Vagina (tissue), 2 donors: ENCODE measurements around the gene CEP85. TPM values are rescaled to one million over a fixed set of nuclear protein-coding genes. Genes with fewer than 3 reads are reported as not detected.

Experiments
- DNase-seq, 2 donors: peaks; one replicate each; pipeline ENCODE4 v3.0.0-alpha.2; 2017; ENCODE audit errors: extremely low spot score in 2 of 2
- H3K27ac ChIP-seq: fragments of 200-600 bp; sonication (generic); one replicate; pipeline ENCODE4 v1.5.1; 2019
- H3K27me3 ChIP-seq: fragments of 200-600 bp; sonication (generic); one replicate; pipeline ENCODE4 v1.5.1; 2019
- H3K36me3 ChIP-seq, 2 donors: fragments of 200-600 bp; sonication (generic); one replicate each; pipeline ENCODE4 v1.5.1; 2017 to 2019
- H3K4me1 ChIP-seq: fragments of 200-600 bp; sonication (generic); one replicate; pipeline ENCODE4 v1.5.1; 2019
- H3K4me3 ChIP-seq, 2 donors: fragments of 200-600 bp; sonication (generic); 1 replicate in 1 of 2; 2 replicates in 1 of 2; pipeline ENCODE4 v1.5.1; 2016 to 2019
- H3K9me3 ChIP-seq: fragments of 200-600 bp; sonication (generic); one replicate; pipeline ENCODE4 v1.5.1; 2019
- POLR2A ChIP-seq, 2 donors: fragments of 450-650 bp; IDR thresholded peaks; one replicate each; pipeline ENCODE4 v1.6.1; 2017; ENCODE audit warnings: antibody characterized with exemption in 2 of 2, mild to moderate bottlenecking in 2 of 2, moderate library complexity in 2 of 2
- POLR2AphosphoS5 ChIP-seq, 2 donors: sonication (generic); formaldehyde crosslinking; IDR thresholded peaks; one replicate each; pipeline ENCODE4 v1.9.0; 2017; ENCODE audit warnings: antibody characterized with exemption in 2 of 2, mild to moderate bottlenecking in 2 of 2, low read depth in 1 of 2; ENCODE audit not compliant: insufficient read depth in 1 of 2
- intact Hi-C: fragments of 100-400 bp; cut with DNase I; formaldehyde crosslinking; loops from one replicate; pipeline ENCODE4 v1.15.1; 2023
- total RNA-seq: library from RNA; depleted of rRNA; stranded (reverse); fragments of >200 nt; gene quantifications from one replicate; pipeline ENCODE4 v1.2.3, GENCODE V29; 2016
- TF ChIP-seq, protein P1 (sequence below), 3 experiments: fragments of 450-650 bp in 2 of 3; fragments of 200-600 bp in 1 of 3; sonication (generic) in 1 of 3; IDR thresholded peaks; one replicate each; pipeline ENCODE4 v1.5.1; 2017 to 2019; ENCODE audit warnings: antibody characterized with exemption in 3 of 3, mild to moderate bottlenecking in 2 of 3, moderate library complexity in 2 of 3

Gene CEP85
- total RNA-seq, 1 donor from 2014 or later: 9.1 TPM

DNA sequence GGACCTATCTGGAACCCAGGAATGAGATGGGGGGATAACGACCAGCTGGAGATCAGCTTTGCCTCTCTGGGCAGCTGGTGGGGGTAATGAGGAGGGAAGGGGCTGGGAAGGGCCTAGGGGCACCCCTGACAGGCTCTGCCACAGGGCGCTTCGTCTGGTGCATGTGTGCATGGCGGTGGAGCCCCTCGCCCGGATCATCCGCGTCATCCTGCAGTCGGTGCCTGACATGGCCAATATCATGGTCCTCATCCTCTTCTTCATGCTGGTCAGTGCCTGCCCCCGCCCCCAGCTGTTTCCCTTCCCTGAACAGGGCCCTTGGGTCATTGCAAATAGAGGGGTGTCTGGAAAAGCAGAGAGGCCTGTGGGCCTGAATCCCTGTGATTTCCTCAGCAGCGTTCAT, 36.2 kb upstream of the CEP85 start:
- no peaks in the 10 kb centered on the region for H3K36me3 ChIP-seq
- no peak for TF ChIP-seq POLR2A (IDR thresholded peaks at IDR 0.05)
- TF ChIP-seq, protein P1, sequence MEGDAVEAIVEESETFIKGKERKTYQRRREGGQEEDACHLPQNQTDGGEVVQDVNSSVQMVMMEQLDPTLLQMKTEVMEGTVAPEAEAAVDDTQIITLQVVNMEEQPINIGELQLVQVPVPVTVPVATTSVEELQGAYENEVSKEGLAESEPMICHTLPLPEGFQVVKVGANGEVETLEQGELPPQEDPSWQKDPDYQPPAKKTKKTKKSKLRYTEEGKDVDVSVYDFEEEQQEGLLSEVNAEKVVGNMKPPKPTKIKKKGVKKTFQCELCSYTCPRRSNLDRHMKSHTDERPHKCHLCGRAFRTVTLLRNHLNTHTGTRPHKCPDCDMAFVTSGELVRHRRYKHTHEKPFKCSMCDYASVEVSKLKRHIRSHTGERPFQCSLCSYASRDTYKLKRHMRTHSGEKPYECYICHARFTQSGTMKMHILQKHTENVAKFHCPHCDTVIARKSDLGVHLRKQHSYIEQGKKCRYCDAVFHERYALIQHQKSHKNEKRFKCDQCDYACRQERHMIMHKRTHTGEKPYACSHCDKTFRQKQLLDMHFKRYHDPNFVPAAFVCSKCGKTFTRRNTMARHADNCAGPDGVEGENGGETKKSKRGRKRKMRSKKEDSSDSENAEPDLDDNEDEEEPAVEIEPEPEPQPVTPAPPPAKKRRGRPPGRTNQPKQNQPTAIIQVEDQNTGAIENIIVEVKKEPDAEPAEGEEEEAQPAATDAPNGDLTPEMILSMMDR (IDR thresholded peaks at IDR 0.05): no peak
- TF ChIP-seq POLR2AphosphoS5 (IDR thresholded peaks at IDR 0.05; ENCODE audit: insufficient read depth in 1 of 2, low read depth in 1 of 2): no peak
- intact Hi-C loops: no loop called here
- no peaks in the 10 kb centered on the region for H3K9me3 ChIP-seq
- H3K27me3 ChIP-seq: no peaks in the 10 kb centered on the region
- peaks cover 12% of the 10 kb centered on the region for H3K4me1 ChIP-seq
- no peak overlapping the region for H3K27ac ChIP-seq
- no peak overlapping the region for H3K4me3 ChIP-seq
- DNase-seq: no peak

DNA sequence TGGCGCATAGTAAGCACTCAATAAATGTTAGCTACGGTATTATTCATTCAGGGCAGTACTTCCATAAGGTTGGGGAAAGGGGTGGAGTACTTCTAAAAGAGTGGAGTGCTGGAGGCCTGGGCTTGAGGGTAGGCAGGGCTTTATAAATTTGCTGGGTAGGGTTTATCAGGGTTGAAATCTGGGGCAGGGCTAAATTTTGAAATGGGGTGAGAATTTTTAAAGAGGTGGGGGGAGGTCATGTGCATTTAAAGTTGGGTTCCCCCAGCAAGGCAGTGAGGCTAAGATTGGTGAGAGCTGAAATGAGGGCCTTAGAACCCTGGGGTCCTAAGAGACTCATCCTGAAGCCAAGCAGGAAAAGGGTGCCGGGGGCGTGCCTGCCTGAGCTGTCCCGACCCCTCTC, 33.6 kb upstream of the CEP85 start:
- Histone ChIP-seq H3K4me1 (peaks cover 12% of the 10 kb centered on the region), H3K27ac (no peak overlapping the region), H3K27me3 (no peaks in the 10 kb centered on the region)

DNA sequence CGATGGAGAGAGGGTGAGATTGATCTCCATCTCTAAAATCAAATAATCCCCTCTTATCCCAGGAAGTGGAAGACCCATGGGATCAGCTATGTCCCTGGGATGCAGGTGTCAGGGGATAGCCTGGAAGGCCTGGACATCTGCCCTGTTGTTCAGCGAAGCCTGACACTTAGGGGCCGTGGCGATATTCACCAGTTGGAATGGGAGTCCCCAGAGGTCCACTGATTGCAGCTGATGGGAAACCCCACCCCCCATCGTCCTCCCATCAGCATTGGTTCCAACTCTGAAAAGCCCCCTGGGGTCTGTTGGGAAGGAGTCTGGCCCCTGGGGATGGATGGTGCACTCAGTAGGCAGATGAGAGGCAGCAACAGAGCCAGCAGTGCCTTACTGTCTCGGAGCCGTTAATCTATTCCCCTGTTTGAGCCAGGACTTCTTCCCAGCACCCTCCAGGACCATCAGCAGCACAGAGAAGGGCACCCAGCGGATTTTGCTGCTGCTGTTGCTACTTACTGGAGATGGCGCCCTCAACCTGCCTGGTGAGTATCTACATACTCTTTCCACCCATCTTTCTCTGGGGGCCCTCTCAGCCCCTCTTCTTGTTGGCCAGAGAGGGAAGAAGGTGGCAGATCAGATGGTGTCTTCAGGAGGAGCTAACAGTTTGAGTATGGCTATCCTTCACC, 30.2 kb upstream of the CEP85 start:
- no peaks in the 10 kb centered on the region for H3K27me3 ChIP-seq
- DNase-seq: no peak
- no peak overlapping the region for H3K4me3 ChIP-seq
- no peak for TF ChIP-seq POLR2A (IDR thresholded peaks at IDR 0.05)
- TF ChIP-seq, protein P1 (IDR thresholded peaks at IDR 0.05): no peak
- TF ChIP-seq POLR2AphosphoS5 (IDR thresholded peaks at IDR 0.05; ENCODE audit: insufficient read depth in 1 of 2, low read depth in 1 of 2): no peak
- no peak overlapping the region for H3K27ac ChIP-seq
- H3K4me1 ChIP-seq: peaks cover 12% of the 10 kb centered on the region
- H3K9me3 ChIP-seq: no peaks in the 10 kb centered on the region
- intact Hi-C loops: no loop called here
- no peaks in the 10 kb centered on the region for H3K36me3 ChIP-seq

More for the DNA sequence above, 33.6 kb upstream of the CEP85 start:
- no peaks in the 10 kb centered on the region for H3K9me3 ChIP-seq
- intact Hi-C loops: no loop called here
- no peaks in the 10 kb centered on the region for H3K36me3 ChIP-seq
- no peak overlapping the region for H3K4me3 ChIP-seq
- DNase-seq: no peak
- TF ChIP-seq POLR2AphosphoS5 (IDR thresholded peaks at IDR 0.05; ENCODE audit: insufficient read depth in 1 of 2, low read depth in 1 of 2): no peak
- TF ChIP-seq, protein P1 (IDR thresholded peaks at IDR 0.05): no peak
- TF ChIP-seq POLR2A (IDR thresholded peaks at IDR 0.05): no peak

DNA sequence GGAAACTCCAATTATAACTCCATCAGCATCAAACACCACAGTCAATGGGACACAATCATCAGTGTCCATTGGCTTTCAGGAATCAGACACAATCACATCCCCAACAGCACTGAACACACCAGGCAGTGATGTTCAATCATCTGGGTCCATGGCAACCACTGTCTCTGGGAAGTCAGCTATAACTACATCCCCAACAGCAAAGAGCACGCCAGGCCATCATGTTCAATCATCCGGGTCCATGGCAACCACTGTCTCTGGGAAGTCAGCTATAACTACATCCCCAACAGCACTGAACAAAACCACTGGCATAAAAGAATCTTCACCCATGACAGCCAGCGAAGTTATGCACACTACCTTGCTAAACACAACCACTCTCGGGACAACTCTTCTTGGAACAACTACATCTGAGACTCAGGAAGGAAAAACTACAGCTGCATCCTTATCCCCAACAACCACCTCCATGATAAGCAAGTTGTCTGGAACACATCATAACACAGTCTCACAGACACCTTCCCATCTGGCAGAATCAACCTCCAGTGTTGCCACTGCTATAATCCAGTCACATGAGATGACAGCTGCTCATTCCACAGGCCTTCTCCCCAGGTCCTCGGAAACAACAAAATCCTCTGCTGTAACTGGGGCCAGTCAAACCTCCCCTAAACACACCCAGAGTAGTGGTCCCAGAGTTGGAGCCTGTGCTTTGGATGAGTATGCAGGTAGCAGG, 23.7 kb upstream of the CEP85 start:
- DNase-seq: no peak
- Histone ChIP-seq H3K4me1 (no peaks in the 10 kb centered on the region), H3K36me3 (no peaks in the 10 kb centered on the region), H3K4me3 (no peak overlapping the region), H3K9me3 (no peaks in the 10 kb centered on the region), H3K27ac (no peak overlapping the region), H3K27me3 (no peaks in the 10 kb centered on the region)
- TF ChIP-seq POLR2A (IDR thresholded peaks at IDR 0.05): no peak
- TF ChIP-seq, protein P1 (IDR thresholded peaks at IDR 0.05): no peak
- TF ChIP-seq POLR2AphosphoS5 (IDR thresholded peaks at IDR 0.05; ENCODE audit: insufficient read depth in 1 of 2, low read depth in 1 of 2): no peak
- intact Hi-C loops: no loop called here

GRCh38 chr1:26212726-26213125, 21.3 kb upstream of the CEP85 start:
- no peaks in the 10 kb centered on the region for H3K4me1 ChIP-seq
- no peaks in the 10 kb centered on the region for H3K27me3 ChIP-seq
- no peak for TF ChIP-seq POLR2AphosphoS5 (IDR thresholded peaks at IDR 0.05; ENCODE audit: insufficient read depth in 1 of 2, low read depth in 1 of 2)
- H3K4me3 ChIP-seq: no peak overlapping the region
- intact Hi-C loops: no loop called here
- H3K36me3 ChIP-seq: no peaks in the 10 kb centered on the region
- no peak for DNase-seq
- no peaks in the 10 kb centered on the region for H3K9me3 ChIP-seq
- H3K27ac ChIP-seq: no peak overlapping the region
